GM23248 (cell line): Measurements from ENCODE around the gene SIGLEC12. TPM values are rescaled to one million over a fixed set of nuclear protein-coding genes. Genes with fewer than 3 reads are reported as not detected.
"Not testable (repeated sequence)": the region's sequence is repeated elsewhere in the genome, so short reads cannot be mapped to it uniquely, and the experiment has no call there.

Source experiments
- DNase-seq: peaks from one replicate; pipeline ENCODE4 v3.0.0-alpha.2; 2015
- H2AFZ ChIP-seq: fragments of 200-600 bp; sonication (generic); 2 replicates; pipeline ENCODE4 v1.6.1; 2016; ENCODE audit warnings: antibody characterized with exemption
- H3F3A ChIP-seq: fragments of 200-600 bp; sonication (generic); 2 replicates; pipeline ENCODE4 v1.6.1; 2016; ENCODE audit warnings: mild to moderate bottlenecking, antibody characterized with exemption, mixed run types; ENCODE audit not compliant: insufficient read depth
- H3K27ac ChIP-seq: fragments of 200-600 bp; sonication (generic); 2 replicates; pipeline ENCODE4 v1.5.1; 2016; ENCODE audit warnings: mild to moderate bottlenecking
- H3K27me3 ChIP-seq: fragments of 200-600 bp; sonication (generic); replicated peaks from 2 replicates; pipeline ENCODE4 v1.6.1; 2016; ENCODE audit warnings: mild to moderate bottlenecking; ENCODE audit not compliant: insufficient read depth
- H3K36me3 ChIP-seq: fragments of 200-600 bp; sonication (generic); 2 replicates; pipeline ENCODE4 v1.6.1; 2016; ENCODE audit warnings: low read depth, mild to moderate bottlenecking
- H3K4me1 ChIP-seq: fragments of 200-600 bp; sonication (generic); 2 replicates; pipeline ENCODE4 v1.6.1; 2016; ENCODE audit warnings: mild to moderate bottlenecking; ENCODE audit not compliant: insufficient read depth
- H3K4me2 ChIP-seq: fragments of 200-600 bp; sonication (generic); one replicate; pipeline ENCODE4 v1.6.1; 2016; ENCODE audit warnings: mild to moderate bottlenecking; ENCODE audit not compliant: unreplicated experiment
- H3K4me3 ChIP-seq: fragments of 200-600 bp; sonication (generic); 2 replicates; pipeline ENCODE4 v1.5.1; 2016; ENCODE audit warnings: mild to moderate bottlenecking
- H3K79me2 ChIP-seq: fragments of 200-600 bp; sonication (generic); 2 replicates; pipeline ENCODE4 v1.6.1; 2016; ENCODE audit warnings: mild to moderate bottlenecking; ENCODE audit not compliant: insufficient read depth
- H3K9ac ChIP-seq: fragments of 200-600 bp; sonication (generic); 2 replicates; pipeline ENCODE4 v1.6.1; 2016; ENCODE audit warnings: mild to moderate bottlenecking
- H3K9me2 ChIP-seq: fragments of 200-600 bp; sonication (generic); 2 replicates; pipeline ENCODE4 v1.6.1; 2016; ENCODE audit warnings: mixed run types, mild to moderate bottlenecking, moderate library complexity; ENCODE audit not compliant: insufficient read depth
- H3K9me3 ChIP-seq: fragments of 200-600 bp; sonication (generic); one replicate; pipeline ENCODE4 v1.6.1; 2017; ENCODE audit warnings: low read depth
- H4K20me1 ChIP-seq: fragments of 200-600 bp; sonication (generic); 2 replicates; pipeline ENCODE4 v1.6.0; 2016; ENCODE audit not compliant: insufficient read depth
- EZH2 ChIP-seq: fragments of 200-600 bp; sonication (generic); IDR thresholded peaks from 2 replicates; pipeline ENCODE4 v1.6.1; 2018; ENCODE audit warnings: antibody characterized with exemption, mild to moderate bottlenecking; ENCODE audit not compliant: insufficient read depth, poor library complexity, severe bottlenecking
- EZH2phosphoT487 ChIP-seq: fragments of 200-600 bp; sonication (generic); IDR thresholded peaks from 2 replicates; pipeline ENCODE4 v1.6.1; 2018; ENCODE audit warnings: antibody characterized with exemption, moderate library complexity, mild to moderate bottlenecking, low read depth; ENCODE audit not compliant: insufficient read depth
- WGBS, 2 experiments: methylation state at CpG; one replicate each; pipeline ENCODE4 v1.1.6; 2015 to 2017; ENCODE audit warnings: low lambda C conversion rate in 2 of 2, low coverage in 1 of 2; ENCODE audit errors: missing lambda C conversion rate in 2 of 2; 5-methylcytosine and 5-hydroxymethylcytosine counted together
- in situ Hi-C: fragments of 300-500 bp; cut with MboI; formaldehyde crosslinking; loops from 2 replicates; pipeline ENCODE4 v1.15.0; 2020
- polyA plus RNA-seq: library from polyadenylated mRNA; unstranded; fragments of >200 nt; fragmentation: Nextera tagmentation; extraction: Ambion mirVana; gene quantifications from 2 replicates; pipeline ENCODE4 v1.2.1, GENCODE V29; 2016
- total RNA-seq: library from RNA; depleted of rRNA; stranded (reverse); fragments of >200 nt; shearing (Covaris generic); gene quantifications from 2 replicates; pipeline ENCODE4 v1.2.3, GENCODE V29; 2014

The SIGLEC12 gene
- total and polyA plus RNA-seq, 2 experiments from 2014 or later = not detected

DNA sequence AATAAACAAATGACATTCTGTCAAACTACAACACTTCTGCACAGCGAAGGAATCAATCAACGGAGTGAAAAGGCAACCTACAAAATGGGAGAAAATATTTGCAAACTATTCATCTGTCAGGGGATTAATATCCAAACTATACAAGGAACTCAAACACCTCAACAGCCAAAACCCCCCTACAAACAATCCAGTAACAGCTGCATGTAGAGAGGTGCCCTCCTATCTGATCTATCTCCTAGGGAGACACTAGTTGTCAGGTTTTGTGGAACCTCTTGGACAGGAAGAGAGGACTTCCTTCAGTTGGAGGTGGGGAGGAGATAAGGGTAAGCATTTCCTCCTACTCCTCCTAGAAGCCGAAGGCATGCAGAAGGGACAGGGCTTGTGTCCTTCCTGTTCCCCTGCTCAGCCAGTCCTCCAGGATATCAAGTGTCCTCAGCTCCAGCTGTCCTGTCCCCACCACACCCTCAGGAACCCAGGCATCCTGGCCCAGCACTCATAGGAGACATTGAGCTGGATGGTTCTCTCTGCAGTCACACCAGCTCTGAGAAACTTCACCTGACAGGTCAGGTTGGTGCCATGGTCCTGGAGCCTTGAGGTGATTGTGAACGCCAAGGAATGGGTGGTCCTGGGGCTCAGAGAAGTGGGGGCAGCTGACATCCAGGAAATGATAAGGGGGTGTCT is 33.6 kb downstream of the SIGLEC12 start:
- H3F3A ChIP-seq = no peaks in the 10 kb centered on the region
- H3K4me1 ChIP-seq = 0 out of 2 replicates have a peak, but pooled peaks cover 4% of the 10 kb centered on the region
- H3K4me3 ChIP-seq = no peak overlapping the region
- H3K79me2 ChIP-seq = no peaks in the 10 kb centered on the region
- in situ Hi-C loops = loop anchor here (10.0 kb wide), 1 partner anchor 187 kb away; no protein-coding TSS in a partner anchor
- H3K9ac ChIP-seq = no peak overlapping the region
- 40 to 46% methylated on average over 4 of the region's 4 CpGs for WGBS, 2 experiments
- H3K36me3 ChIP-seq = no peaks in the 10 kb centered on the region
- H2AFZ ChIP-seq = no peak overlapping the region
- TF ChIP-seq EZH2phosphoT487 (no peak), EZH2 (no peak)
- no peak for DNase-seq
- H3K9me3 ChIP-seq = no peaks in the 10 kb centered on the region
- no peak overlapping the region for H3K4me2 ChIP-seq
- no peak overlapping the region for H3K27ac ChIP-seq
- peaks cover 8% of the 10 kb centered on the region; the same call in 1 of the 2 replicates for H3K27me3 ChIP-seq
- no peaks in the 10 kb centered on the region for H4K20me1 ChIP-seq
- H3K9me2 ChIP-seq = no peaks in the 10 kb centered on the region

- no peaks in the 10 kb centered on the region for H3K79me2 ChIP-seq
- no peak overlapping the region for H3K4me2 ChIP-seq
- no peaks in the 10 kb centered on the region for H3K9me2 ChIP-seq
- in situ Hi-C loops = loop anchor here (10.0 kb wide), 1 partner anchor 188 kb away; no protein-coding TSS in a partner anchor
- H3K27ac ChIP-seq = no peak overlapping the region
- H3K9me3 ChIP-seq = no peaks in the 10 kb centered on the region
- H3F3A ChIP-seq = no peaks in the 10 kb centered on the region
- 0 out of 2 replicates have a peak, but pooled peaks cover 4% of the 10 kb centered on the region for H3K4me1 ChIP-seq
- 35 to 36% methylated on average over 3 of the region's 3 CpGs for WGBS, 2 experiments
- no peak overlapping the region for H3K4me3 ChIP-seq
- H3K9ac ChIP-seq = no peak overlapping the region
- H3K27me3 ChIP-seq = peaks cover 8% of the 10 kb centered on the region; the same call in 1 of the 2 replicates
- H4K20me1 ChIP-seq = no peaks in the 10 kb centered on the region
- no peak overlapping the region for H2AFZ ChIP-seq
- H3K36me3 ChIP-seq = no peaks in the 10 kb centered on the region
- TF ChIP-seq EZH2 (no peak), EZH2phosphoT487 (no peak)
- DNase-seq = no peak
These were observed 34.9 kb downstream of the SIGLEC12 start for GRCh38 chr19:51466723-51467122.

GRCh38 chr19:51463976-51464581 is 37.5 kb downstream of the SIGLEC12 start:
- not testable (repeated sequence) for H3K9me3 ChIP-seq, H3K27ac ChIP-seq, DNase-seq, H3K9ac ChIP-seq, H3K4me3 ChIP-seq, H3F3A ChIP-seq, H3K4me1 ChIP-seq, H3K4me2 ChIP-seq, H4K20me1 ChIP-seq, H3K27me3 ChIP-seq, H3K79me2 ChIP-seq, H2AFZ ChIP-seq, H3K9me2 ChIP-seq, H3K36me3 ChIP-seq
- WGBS, 2 experiments = 29 to 30% methylated on average over 15 of the region's 33 CpGs
- in situ Hi-C loops = loop anchor here (10.0 kb wide), 1 partner anchor 191 kb away; no protein-coding TSS in a partner anchor

- no peaks in the 10 kb centered on the region for H3K79me2 ChIP-seq
- no peaks in the 10 kb centered on the region for H3K36me3 ChIP-seq
- no peaks in the 10 kb centered on the region for H3K4me1 ChIP-seq
- H3K9me3 ChIP-seq = no peaks in the 10 kb centered on the region
- H3K9ac ChIP-seq = no peak overlapping the region
- H3K27ac ChIP-seq = no peak overlapping the region
- no peak for DNase-seq
- peaks cover 8% of the 10 kb centered on the region for H3K27me3 ChIP-seq
- H3K4me3 ChIP-seq = no peak overlapping the region
- H3K9me2 ChIP-seq = no peaks in the 10 kb centered on the region
- TF ChIP-seq EZH2 (no peak), EZH2phosphoT487 (no peak)
- in situ Hi-C loops = loop anchor here (10.0 kb wide), 1 partner anchor 192 kb away; no protein-coding TSS in a partner anchor
- H2AFZ ChIP-seq = no peak overlapping the region
- no peak overlapping the region for H3K4me2 ChIP-seq
- whole genome bisulfite sequencing, 2 experiments = 22 to 26% methylated on average over 10 of the region's 10 CpGs
- no peaks in the 10 kb centered on the region for H4K20me1 ChIP-seq
- no peaks in the 10 kb centered on the region for H3F3A ChIP-seq
These were observed 38.9 kb downstream of the SIGLEC12 start for GRCh38 chr19:51462681-51463080.
